ENCODE measurements around the gene PTPRN2. TPM values are rescaled to one million over a fixed set of nuclear protein-coding genes. Genes with fewer than 3 reads are reported as not detected.

Gene PTPRN2
- total and polyA plus RNA-seq, 2 of the 13 experiments (the other 11 are each of a cell fraction or from before 2014, with no cell fraction given), result 2.5 to 24.2 TPM

DNA sequence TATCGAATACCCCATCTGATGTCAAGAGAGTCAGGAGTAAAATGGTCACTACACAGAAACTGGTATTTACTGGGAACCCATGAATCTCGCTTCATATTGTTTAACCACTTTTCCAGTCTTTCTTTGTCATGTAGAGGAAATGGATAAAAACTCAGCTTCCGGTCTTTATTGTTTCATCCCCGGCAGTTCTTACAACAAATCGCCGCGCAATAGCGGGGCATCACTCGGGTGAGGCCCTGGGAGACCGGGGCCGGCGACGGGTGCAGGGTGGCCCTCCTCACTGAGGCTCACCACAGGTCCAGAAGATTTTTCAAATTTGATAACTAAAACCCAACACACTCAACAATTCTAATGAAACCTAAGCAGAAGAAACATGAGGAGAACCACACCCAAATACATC is 35.6 kb upstream of the PTPRN2 start (continued):
- TF ChIP-seq ZNF430 (CRISPR knock-in tag; IDR thresholded peaks at IDR 0.05), result no peak
- TF ChIP-seq POLR2AphosphoS2 (IDR thresholded peaks at IDR 0.05; ENCODE audit: low read depth, low read length), result no peak
- no peak for TF ChIP-seq AHDC1 (CRISPR knock-in tag; IDR thresholded peaks at IDR 0.05; ENCODE audit: borderline replicate concordance)
- no peak for TF ChIP-seq E2F2 (CRISPR knock-in tag; IDR thresholded peaks at IDR 0.05; ENCODE audit: borderline replicate concordance)
- no peak for TF ChIP-seq ZBTB33 (CRISPR knock-in tag; IDR thresholded peaks at IDR 0.05)
- no peak for TF ChIP-seq IKZF4 (CRISPR knock-in tag; IDR thresholded peaks at IDR 0.05; ENCODE audit: borderline replicate concordance, low read depth, not compliant biosample characterization)
- TF ChIP-seq, protein P1, sequence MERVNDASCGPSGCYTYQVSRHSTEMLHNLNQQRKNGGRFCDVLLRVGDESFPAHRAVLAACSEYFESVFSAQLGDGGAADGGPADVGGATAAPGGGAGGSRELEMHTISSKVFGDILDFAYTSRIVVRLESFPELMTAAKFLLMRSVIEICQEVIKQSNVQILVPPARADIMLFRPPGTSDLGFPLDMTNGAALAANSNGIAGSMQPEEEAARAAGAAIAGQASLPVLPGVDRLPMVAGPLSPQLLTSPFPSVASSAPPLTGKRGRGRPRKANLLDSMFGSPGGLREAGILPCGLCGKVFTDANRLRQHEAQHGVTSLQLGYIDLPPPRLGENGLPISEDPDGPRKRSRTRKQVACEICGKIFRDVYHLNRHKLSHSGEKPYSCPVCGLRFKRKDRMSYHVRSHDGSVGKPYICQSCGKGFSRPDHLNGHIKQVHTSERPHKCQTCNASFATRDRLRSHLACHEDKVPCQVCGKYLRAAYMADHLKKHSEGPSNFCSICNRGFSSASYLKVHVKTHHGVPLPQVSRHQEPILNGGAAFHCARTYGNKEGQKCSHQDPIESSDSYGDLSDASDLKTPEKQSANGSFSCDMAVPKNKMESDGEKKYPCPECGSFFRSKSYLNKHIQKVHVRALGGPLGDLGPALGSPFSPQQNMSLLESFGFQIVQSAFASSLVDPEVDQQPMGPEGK (CRISPR knock-in tag; IDR thresholded peaks at IDR 0.05), result no peak
- TF ChIP-seq ZNF354B (CRISPR knock-in tag; IDR thresholded peaks at IDR 0.05), result no peak
- no peak for TF ChIP-seq SOX13 (IDR thresholded peaks at IDR 0.05)
- TF ChIP-seq SOX13 (CRISPR knock-in tag; conservative IDR thresholded peaks at IDR 0.05 in 1 of 2, IDR thresholded peaks at IDR 0.05 in 1 of 2), result no peak
- TF ChIP-seq RBAK (CRISPR knock-in tag; IDR thresholded peaks at IDR 0.05), result no peak
